HG03460 (cell line): ENCODE data around the gene COX14.
A peak's percentile ranks its signal among the peaks of the same experiment; 100 is the strongest.
"Not testable (repeated sequence)": the region's sequence is repeated elsewhere in the genome, so short reads cannot be mapped to it uniquely, and the experiment has no call there.

ENCODE experiments used
- ATAC-seq: cut with Tn5 transposase; IDR thresholded peaks from one replicate; pipeline ENCODE4 v1.9.1; 2021; ENCODE audit not compliant: unreplicated experiment

Gene COX14

DNA sequence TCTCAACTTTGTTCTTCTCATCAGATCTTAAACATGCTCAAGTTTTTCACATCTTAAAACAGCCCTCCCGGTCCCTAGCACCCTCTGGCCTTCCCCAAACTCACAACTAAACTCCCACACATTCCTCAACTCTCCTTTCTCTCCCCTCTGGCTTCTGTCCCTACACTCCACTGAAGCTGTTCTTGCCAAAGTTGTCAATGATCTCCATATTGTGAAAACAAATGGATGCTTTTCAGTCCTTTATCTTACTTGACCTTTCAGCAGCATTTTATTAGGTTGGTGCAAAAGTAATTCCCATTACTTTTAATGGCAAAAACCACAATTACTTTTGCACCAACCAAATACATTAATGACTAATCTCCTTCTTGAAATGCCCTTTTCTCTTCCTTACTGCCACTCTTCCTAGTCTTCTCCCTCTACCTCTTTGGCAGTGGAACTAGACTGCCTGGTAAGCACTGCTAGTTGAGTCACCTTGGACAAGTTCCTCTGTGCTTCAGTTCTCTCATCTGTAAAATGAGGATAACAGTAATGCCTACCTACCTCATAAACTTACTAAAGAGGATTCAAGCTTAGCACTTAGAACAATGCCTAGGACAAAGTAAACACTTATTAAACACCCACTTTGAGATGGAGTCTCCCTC, 39.1 kb downstream of the COX14 start:
- ATAC-seq, result no peak

DNA sequence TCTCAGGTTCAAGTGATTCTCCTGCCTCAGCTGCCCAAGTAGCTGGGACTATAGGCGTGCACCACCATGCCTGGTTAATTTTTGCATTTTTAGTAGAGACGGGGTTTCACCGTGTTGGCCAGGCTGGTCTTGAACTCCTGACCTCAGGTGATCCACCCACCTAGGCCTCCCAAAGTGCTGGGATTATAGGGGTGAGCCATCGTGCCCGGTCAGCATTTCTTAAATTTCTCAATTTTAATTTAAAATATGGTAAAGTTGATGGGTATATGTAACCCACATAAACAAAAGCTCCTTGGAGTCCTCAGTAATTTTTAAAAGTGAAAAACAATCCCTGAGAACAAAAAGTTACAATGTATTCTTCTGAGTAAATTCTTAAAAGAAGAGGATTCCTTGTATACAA, 42.9 kb downstream of the COX14 start:
- not testable (repeated sequence) for ATAC-seq

DNA sequence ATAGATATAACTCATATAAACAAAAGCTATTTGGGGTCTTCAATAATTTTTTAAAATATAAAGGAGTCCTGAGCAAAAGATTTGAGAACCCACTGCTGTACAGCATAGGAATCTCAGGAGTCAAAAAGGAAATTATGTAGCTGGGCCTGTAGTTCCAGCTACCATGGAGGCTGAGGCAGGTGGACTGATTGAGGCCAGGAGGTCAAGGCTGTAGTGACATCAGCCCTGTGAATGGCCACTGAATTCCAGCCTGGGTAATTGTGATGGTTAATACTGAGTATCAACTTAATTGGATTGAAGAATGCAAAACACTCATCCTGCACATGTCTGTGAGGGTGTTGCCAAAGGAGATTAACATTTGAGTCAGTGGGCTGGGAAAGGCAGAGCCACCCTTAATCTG, 44.6 kb downstream of the COX14 start:
- ATAC-seq, result no peak

DNA sequence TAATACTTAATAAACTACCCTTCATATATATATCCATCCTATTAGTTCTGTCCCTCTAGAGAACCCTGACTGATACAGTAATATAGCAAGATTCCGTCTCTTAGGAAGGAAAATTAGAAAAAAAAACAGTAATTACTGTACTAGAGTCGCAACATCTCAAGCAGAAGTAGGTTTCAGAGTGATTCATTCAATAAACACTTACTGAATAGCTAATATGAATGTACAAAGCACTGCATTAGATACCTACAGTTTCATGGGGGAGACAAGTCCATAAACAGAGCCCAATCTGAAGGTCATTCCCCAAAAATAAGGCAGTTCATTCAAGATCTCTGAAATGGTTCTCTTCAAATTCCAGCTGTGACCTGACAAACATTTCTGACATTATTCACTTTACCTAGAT, 45.2 kb downstream of the COX14 start:
- no peak for ATAC-seq

DNA sequence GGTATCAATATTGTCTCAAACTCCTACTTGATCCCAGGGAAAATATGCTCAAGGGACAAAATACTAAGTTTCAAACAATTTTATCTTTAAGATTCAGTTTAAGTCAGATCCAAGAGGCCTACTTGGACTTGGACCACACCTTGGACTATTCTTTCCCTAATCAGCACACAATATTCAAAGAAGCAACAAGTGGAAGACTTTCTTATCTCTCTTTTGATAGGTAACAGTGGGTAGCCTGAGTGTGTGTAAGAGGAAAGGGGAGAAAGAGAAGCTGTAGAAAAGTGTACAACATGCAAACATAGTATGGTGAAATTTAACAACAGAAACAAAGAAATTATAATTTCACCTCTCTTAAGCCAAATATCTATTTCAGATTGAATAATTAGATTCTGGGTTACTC, 48.6 kb downstream of the COX14 start:
- no peak for ATAC-seq

DNA sequence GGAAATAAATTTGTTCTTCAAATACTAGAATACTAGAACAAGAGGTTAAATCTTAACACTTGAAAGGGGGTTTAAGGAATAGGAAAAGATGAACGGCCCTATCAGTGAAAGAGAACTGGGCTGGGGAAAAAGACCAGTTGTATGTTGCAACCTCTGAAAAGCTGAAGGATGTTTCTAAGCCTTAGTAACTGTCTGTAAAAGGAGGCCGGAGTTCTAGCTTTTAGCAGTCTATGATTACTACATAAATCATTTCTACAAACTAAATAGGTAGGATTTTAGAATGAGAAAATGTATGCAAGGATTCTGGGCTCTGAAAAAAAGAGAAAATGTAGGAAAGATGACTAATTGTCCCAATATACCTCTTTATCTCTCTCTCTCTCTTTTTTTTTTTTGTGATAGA, 50.2 kb downstream of the COX14 start:
- ATAC-seq, result no peak

DNA sequence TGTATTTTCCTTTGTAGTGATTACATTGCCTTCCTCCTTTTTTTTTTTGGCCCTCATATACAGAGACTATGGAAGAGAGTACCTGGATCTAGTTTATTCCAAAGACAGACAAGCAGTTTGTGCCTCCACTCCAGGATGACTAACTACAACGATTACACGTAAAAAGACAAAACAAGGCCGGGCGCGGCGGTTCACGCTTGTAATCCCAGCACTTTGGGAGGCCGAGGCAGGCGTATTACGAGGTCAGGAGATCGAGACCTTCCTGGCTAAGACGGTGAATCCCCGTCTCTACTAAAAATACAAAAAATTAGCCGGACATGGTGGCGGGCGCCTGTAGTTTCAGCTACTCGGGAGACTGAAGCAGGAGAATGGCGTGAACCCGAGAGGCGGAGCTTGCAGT, 52.9 kb downstream of the COX14 start:
- ATAC-seq, result no peak

DNA sequence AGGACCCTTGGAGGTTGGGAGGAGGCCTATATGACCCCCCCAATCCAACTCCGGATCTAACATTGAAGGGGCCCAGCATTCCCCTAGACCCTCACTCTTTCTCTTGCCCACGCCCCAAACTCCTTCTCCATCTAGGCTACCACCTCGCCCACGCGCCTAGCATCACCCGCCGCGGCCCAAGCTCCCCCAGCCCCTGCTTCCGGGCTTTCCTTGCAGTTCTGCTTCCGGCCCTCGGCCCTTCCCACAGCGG, 54.7 kb downstream of the COX14 start:
- peak; percentile 47 for ATAC-seq

DNA sequence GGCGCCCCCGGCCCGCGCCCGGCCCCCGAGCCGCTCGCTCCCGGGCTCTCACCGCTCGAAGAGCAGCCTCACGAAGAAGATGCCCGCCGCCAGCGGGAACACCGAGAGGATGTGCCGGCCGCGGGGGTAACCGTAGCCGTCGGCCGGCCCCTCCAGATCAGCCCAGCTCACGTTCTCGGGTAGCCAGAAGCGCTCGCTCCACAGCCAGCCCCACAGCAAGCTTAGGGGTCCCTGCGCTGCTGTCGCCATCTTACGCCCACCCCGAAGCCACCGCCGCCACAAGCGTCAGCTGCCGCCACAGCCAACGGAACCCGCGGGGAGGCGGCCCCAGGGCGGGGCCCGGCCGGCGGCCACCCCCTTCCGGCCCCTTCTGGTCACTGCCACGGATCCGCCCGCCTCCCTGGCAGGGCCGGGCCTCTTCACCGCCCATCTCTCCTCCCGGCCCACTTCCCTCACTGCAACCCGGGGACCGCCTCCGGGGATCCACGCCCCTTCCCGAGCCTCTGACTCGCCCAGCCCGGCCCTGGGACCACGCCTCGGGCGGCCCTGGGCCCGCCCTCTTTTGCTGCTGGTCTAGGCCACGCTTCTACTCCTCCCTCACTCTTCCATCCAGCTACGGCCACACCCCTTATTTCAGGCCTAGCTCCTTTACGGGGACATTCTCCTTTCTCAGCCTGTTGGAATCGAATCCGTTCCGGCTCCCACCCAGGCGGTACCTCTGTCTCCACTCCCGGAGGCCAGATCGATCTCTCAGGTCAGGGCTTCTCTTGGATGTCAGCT, 55.2 kb downstream of the COX14 start, which contains the start of gene CERS5:
Gene CERS5 (minus strand): TSS at position 321 of the 780 bp plus-strand sequence. CDS start 72 bp downstream, at position 249.
- peak; percentile 96 for ATAC-seq
